ENCODE results near the gene DHRS7B.
"Not testable (repeated sequence)": the region's sequence is repeated elsewhere in the genome, so short reads cannot be mapped to it uniquely, and the experiment has no call there.

Gene DHRS7B

GRCh38 chr17:21185061-21185460, 58.3 kb downstream of the DHRS7B start:
- FAIRE-seq = no peak

GRCh38 chr17:21186399-21187187, 59.8 kb downstream of the DHRS7B start:
- no peak for FAIRE-seq

- FAIRE-seq = no peak
Measured at GRCh38 chr17:21189361-21189760, 62.6 kb downstream of the DHRS7B start.

DNA sequence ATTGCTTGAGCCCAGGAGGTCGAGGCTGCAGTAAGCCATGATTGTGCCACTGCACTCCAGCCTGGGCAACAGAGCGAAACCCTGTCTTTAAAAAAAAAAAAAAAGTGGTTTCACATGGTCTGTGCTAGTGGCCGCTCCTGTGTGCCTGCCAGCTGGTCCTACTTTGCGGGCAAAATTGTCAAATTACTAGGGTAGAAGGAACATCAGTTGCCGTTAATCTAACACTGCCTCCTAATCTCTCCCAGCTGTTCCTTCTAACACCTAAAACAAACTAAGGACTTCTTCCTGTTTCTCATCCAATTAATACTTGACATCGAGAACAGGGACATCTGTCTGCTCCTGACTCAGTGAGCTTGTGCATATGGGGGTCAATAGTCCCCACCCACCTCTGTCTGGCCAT, 63.3 kb downstream of the DHRS7B start:
- FAIRE-seq = no peak

DNA sequence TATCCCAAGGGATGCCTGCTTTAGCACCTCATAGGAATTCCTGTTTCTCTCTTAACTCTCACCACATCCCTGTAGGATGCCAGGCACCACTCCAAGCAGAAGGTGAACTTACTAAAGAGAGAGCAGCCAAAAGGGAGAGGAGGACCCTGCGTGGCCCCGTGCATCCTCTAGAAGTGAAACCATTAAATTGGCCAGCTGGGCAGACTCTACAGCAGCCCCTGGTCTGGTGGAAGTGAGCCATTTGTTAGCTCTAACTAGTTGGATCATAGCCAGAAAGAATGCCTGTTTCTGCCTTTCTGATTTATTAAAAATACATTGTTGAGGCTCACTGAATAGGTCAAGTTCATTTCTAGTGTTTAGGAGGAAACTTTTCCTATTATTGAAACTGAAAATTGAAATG, 64.9 kb downstream of the DHRS7B start:
- FAIRE-seq = no peak

DNA sequence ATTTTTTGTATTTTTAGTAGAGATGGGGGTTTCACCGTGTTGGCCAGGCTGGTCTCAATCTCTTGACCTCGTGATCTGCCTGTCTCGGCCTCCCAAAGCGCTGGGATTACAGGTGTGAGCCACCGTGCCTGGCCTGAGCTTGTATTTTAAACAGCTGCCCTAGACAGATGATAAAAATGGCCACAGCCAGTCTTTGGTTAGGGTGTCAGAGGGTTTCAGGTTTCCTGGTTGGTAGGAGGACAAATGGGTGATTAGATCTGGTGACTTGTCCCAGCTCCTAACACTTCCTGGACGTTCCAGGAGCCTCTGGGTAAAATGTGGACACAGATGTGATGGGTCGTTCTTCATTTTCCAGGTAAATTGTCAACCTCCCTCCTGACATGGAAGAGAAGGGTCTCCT, 65.7 kb downstream of the DHRS7B start:
- FAIRE-seq = not testable (repeated sequence)

- no peak for FAIRE-seq
Measured at GRCh38 chr17:21193031-21193430, 66.3 kb downstream of the DHRS7B start.

- FAIRE-seq = no peak
Measured at GRCh38 chr17:21194226-21194625, 67.5 kb downstream of the DHRS7B start.

- FAIRE-seq = no peak
Measured at GRCh38 chr17:21194703-21195102, 67.9 kb downstream of the DHRS7B start.

DNA sequence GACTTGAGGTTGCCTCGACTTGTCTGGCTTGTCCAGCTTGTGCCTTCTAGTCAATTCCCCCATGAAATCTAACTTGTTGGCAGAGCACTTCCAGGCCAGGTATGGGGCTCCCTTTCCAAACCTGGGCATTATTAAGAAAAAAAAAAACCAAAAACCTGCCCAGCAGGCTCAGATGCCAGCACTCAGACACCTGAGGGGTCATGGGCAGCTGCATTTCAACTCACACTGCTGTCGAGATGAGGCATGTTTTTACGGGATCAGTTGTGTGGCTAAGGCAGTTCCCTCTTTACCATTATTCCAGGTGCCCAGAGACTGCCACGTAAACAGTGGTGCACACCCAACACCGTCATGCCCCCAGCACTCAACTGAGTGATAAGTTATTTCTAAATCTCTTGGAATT, 69.4 kb downstream of the DHRS7B start:
- FAIRE-seq = no peak

DNA sequence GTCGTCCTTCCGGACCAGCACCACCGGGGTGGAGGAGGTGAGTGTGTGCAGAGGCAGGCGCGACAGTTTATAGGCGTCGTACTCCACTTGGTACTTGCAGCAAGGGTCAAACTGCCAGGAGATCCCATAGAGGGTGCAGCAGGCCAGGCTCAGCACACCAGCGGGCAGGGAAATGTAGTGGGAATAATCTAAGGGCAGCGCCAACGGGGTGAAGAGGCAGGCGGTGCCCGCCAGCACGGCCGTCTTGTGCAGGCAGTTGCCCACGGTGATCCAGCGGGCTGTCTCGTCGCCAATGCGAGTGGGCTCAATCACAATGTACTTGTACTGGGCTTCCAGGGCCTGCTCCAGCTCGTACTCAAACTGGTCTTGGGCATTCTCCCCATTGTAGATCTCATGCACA, 71.6 kb downstream of the DHRS7B start:
- FAIRE-seq = no peak

DNA sequence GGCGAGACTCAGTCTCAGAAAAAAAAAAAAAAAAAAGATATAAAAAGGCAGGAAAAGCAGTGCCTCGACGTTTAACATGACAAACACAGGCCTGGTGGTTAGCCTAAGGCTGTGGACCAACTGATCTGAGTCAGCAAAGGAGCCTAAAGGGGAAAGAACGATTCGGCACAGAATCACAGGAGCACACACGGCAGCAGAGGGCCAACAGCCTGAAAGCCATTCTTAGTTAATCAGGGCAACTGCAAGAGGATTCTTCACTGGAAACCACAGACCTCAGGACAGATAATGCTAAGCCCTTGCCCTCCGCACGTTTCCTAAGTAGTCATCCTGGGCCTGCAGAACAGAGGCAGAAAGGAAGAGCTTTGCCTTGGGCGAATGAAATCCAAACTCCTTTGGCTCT, 72.5 kb downstream of the DHRS7B start:
- no peak for FAIRE-seq

GRCh38 chr17:21199856-21200255, 73.1 kb downstream of the DHRS7B start:
- no peak for FAIRE-seq

DNA sequence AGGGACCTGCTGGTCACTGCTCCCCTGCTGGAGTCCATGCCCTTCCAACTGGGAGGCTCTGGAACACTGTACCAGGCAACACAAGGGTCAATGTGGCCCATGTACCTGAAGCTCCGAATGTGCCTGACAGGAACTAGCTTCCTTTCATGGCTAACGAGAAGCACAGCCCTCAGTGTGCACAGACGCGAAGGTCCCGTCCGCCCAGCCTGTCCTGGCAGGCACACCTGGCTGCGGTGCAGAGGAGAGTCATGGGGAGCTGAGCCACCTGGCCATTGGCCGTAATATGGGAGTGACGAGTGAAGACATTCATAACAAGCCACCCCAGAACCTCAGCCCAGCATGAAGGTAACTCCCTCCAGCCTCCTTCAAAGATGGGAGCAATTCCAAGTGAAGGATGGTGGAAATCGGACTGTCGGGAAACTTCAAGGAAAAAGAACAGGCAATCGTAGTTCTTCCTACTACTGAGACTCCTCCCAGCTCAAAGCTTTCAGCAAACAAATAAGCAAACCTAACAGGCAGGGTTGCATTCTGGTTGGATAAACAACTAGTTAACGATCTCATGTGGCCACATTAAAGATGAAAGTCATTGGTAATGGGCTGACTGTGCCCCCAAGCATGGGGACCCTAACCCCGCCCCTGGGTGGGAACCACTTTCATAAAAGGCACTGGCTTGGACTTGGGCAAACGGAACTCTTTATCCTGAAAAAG, 74.0 kb downstream of the DHRS7B start:
- FAIRE-seq = no peak

DNA sequence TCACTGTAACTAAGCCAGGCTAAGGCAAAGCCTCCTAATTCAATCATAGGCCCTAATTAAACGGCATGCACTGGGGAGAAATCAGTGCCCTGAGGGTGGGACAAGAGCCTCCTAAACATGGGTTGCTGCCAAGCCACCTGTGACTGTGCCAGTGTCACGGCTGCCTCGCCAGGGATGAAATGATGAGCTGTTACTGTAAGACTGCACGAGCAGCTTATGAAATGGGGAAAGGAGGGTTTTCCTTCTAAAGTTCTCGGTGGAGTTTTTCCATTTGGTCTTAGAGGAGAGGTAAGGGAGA, 74.5 kb downstream of the DHRS7B start:
- no peak for FAIRE-seq

- no peak for FAIRE-seq
Measured at GRCh38 chr17:21201874-21202273, 75.1 kb downstream of the DHRS7B start.

GRCh38 chr17:21202512-21202911, 75.7 kb downstream of the DHRS7B start:
- FAIRE-seq = no peak

- no peak for FAIRE-seq
Measured at GRCh38 chr17:21204935-21205334, 78.2 kb downstream of the DHRS7B start.

- FAIRE-seq = no peak
Measured at GRCh38 chr17:21208352-21208751, 81.6 kb downstream of the DHRS7B start.

DNA sequence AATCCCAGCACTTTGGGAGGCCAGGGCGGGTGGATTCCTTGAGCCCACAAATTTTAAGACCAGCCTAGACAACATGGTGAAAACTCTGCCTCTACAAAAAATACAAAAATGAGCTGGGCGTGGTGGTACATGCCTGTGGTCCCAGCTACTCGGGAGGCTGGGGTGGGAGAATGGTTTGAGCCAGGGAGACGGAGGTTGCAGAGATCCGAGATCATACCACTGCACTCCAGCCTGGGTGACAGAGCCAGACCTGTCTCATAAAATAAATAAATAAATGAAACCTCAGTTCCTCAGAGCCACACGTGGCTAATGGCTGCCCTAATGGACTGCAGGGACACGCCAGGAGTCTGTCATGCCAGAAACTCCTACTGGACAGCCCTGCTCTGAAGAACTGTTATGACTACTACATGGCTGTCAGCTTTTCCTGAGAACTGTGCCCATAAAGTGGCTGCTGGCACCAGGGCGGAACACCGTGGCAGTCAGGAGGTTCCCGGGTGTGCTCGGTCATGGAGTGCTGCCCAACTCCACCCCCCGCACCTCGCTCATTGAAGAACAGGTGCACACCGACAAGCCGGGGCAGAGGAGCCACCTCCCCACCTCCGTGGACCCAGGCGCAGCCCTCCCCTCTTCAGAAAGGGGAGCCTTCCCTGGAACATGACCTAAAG, 82.9 kb downstream of the DHRS7B start:
- FAIRE-seq = no peak

DNA sequence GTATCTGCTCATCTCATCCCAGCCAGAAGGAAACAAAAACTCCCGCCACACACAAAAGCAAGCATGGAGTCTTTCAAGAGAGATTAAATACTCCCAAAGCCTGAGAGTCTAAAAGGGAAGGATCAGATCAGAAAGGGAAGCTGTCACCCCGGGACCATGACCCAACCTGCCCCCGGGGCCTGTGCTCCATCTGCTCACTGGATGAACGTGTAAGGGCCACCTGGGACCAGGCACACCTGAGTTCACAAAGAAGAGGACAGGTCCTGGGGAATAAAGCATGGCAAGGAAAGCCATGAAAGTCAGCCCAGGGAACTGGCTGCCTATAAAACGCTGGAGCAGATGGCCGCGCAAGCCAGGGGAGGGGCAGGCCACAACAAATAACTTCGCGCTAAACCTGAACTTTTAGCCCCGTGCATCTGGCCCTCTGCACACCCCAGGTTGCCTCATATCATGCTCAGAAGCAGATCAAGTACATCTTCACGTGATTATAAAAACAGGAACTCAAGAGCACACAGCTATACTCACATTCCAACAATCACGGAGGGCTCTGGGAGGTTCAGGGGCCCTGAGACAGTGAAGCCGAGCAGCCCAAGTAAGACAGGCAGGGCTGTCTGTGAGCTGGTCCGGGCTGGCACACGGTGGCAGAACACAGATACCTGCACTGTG, 83.8 kb downstream of the DHRS7B start:
- FAIRE-seq = no peak

DNA sequence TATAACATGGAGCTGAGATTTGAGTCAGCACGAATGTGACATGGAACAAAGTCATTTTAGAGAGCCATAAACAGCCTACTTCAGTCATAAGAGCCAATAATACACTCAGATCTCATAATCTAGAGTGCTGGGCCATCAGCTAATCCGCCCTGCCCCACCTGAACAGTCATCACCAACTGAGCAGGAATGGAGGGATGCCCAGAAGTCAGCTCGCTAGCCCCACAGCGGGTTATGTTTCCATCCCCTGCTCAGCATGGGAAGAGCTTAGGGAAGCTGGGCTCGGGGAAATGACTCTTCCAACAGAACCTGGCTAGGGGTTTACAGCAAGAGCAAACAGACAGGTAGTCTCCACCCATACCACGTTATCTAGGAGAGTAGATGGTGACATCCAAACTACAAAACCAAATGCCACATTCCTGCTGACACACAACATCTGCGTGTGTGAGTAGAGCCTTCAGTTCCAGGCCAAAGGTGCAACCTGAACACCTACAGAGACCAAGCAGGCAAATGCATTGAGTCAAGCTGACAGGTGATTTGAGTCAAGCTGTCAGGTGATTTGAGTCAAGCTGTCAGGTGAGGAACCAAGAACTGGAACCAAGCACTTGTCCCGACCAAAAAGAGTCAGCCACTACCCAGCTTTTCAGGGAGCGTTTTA, 85.2 kb downstream of the DHRS7B start:
- no peak for FAIRE-seq
